GM23338 (cell line): ENCODE data around the gene OTOS. TPM values are rescaled to one million over a fixed set of nuclear protein-coding genes. Genes with fewer than 3 reads are reported as not detected.

Experiments
- ATAC-seq: fragments of 200-7000 bp; cut with Tn5 transposase; 3 replicates; pipeline ENCODE4 v1.9.1; 2020
- DNase-seq: peaks from one replicate; pipeline ENCODE4 v3.0.0-alpha.2; 2015; ENCODE audit warnings: low spot score
- H2AFZ ChIP-seq: fragments of 200-600 bp; sonication (generic); 2 replicates; pipeline ENCODE4 v1.8.0; 2016; ENCODE audit warnings: antibody characterized with exemption, mild to moderate bottlenecking, moderate library complexity
- H3F3A ChIP-seq: fragments of 200-600 bp; sonication (generic); replicated peaks from 2 replicates; pipeline ENCODE4 v1.8.0; 2017; ENCODE audit warnings: antibody characterized with exemption, mixed run types, low read depth
- H3K27ac ChIP-seq: fragments of 200-600 bp; sonication (generic); 2 replicates; pipeline ENCODE4 v1.6.1; 2016; ENCODE audit warnings: low read depth
- H3K27me3 ChIP-seq: fragments of 200-600 bp; sonication (generic); 2 replicates; pipeline ENCODE4 v1.8.0; 2016; ENCODE audit warnings: mild to moderate bottlenecking, mixed run types, moderate library complexity; ENCODE audit not compliant: insufficient read depth
- H3K36me3 ChIP-seq: fragments of 200-600 bp; sonication (generic); 2 replicates; pipeline ENCODE4 v1.8.0; 2016; ENCODE audit warnings: mild to moderate bottlenecking; ENCODE audit not compliant: insufficient read depth
- H3K4me1 ChIP-seq: fragments of 200-600 bp; sonication (generic); 2 replicates; pipeline ENCODE4 v1.8.0; 2016; ENCODE audit warnings: mild to moderate bottlenecking, moderate library complexity; ENCODE audit not compliant: insufficient read depth
- H3K4me2 ChIP-seq: fragments of 200-600 bp; sonication (generic); 2 replicates; pipeline ENCODE4 v1.7.1; 2017; ENCODE audit warnings: mixed run types
- H3K4me3 ChIP-seq: fragments of 200-600 bp; sonication (generic); 2 replicates; pipeline ENCODE4 v1.6.1; 2016; ENCODE audit warnings: mixed run types
- H3K79me2 ChIP-seq: fragments of 200-600 bp; sonication (generic); replicated peaks from 2 replicates; pipeline ENCODE4 v1.8.0; 2017; ENCODE audit warnings: mild to moderate bottlenecking; ENCODE audit not compliant: insufficient read depth
- H3K9me2 ChIP-seq: fragments of 200-600 bp; sonication (generic); 2 replicates; pipeline ENCODE4 v1.8.0; 2017; ENCODE audit not compliant: insufficient read depth
- H4K20me1 ChIP-seq: fragments of 200-600 bp; sonication (generic); replicated peaks from 2 replicates; pipeline ENCODE4 v1.8.0; 2017; ENCODE audit warnings: mild to moderate bottlenecking; ENCODE audit not compliant: insufficient read depth
- H3K27ac Mint-ChIP-seq: 2 replicates; pipeline ENCODE4 v1.8.0; 2020; ENCODE audit warnings: inconsistent platforms, mild to moderate bottlenecking, moderate library complexity, mixed read lengths
- H3K27me3 Mint-ChIP-seq: 3 replicates; pipeline ENCODE4 v1.8.0; 2022; ENCODE audit warnings: low read depth, mild to moderate bottlenecking, moderate library complexity, mixed read lengths, inconsistent platforms; ENCODE audit not compliant: insufficient read depth, poor library complexity
- H3K36me3 Mint-ChIP-seq: 3 replicates; pipeline ENCODE4 v1.8.0; 2021; ENCODE audit warnings: low read depth, mild to moderate bottlenecking, inconsistent platforms, moderate library complexity, mixed read lengths
- H3K4me1 Mint-ChIP-seq: 3 replicates; pipeline ENCODE4 v1.8.0; 2020; ENCODE audit warnings: mild to moderate bottlenecking, inconsistent platforms, mixed read lengths
- H3K4me3 Mint-ChIP-seq: 3 replicates; pipeline ENCODE4 v1.8.0; 2021; ENCODE audit warnings: moderate library complexity, mild to moderate bottlenecking, inconsistent platforms, mixed read lengths
- H3K9me3 Mint-ChIP-seq: 3 replicates; pipeline ENCODE4 v1.8.0; 2020; ENCODE audit warnings: moderate library complexity, mild to moderate bottlenecking, inconsistent platforms, mixed read lengths
- EZH2 ChIP-seq: fragments of 200-600 bp; sonication (generic); IDR thresholded peaks from one replicate; pipeline ENCODE4 v1.8.0; 2017; ENCODE audit warnings: antibody characterized with exemption, mild to moderate bottlenecking, low read depth; ENCODE audit not compliant: unreplicated experiment
- JUNB ChIP-seq: IDR thresholded peaks from one replicate; pipeline ENCODE4 v1.6.1; 2016; ENCODE audit warnings: antibody characterized with exemption; ENCODE audit not compliant: unreplicated experiment
- NANOG ChIP-seq: IDR thresholded peaks from 2 replicates; pipeline ENCODE4 v1.6.1; 2016; ENCODE audit warnings: antibody characterized with exemption, borderline replicate concordance
- POLR2AphosphoS5 ChIP-seq: IDR thresholded peaks from 2 replicates; pipeline ENCODE4 v1.6.1; 2016; ENCODE audit warnings: antibody characterized with exemption, low read depth
- ZNF331 ChIP-seq: fragments of 250-450 bp; sonication (Bioruptor Pico); IDR thresholded peaks from 2 replicates; pipeline ENCODE4 v1.5.0; 2020; ENCODE audit warnings: low read depth, mild to moderate bottlenecking, moderate library complexity
- ZNF462 ChIP-seq: fragments of 250-450 bp; sonication (Bioruptor Pico); IDR thresholded peaks from 2 replicates; pipeline ENCODE4 v1.5.0; 2020; ENCODE audit warnings: mild to moderate bottlenecking, moderate library complexity
- polyA plus RNA-seq: library from polyadenylated mRNA; unstranded; fragments of >200 nt; fragmentation: Nextera tagmentation; extraction: Ambion mirVana; gene quantifications from 2 replicates; pipeline ENCODE4 v1.2.1, GENCODE V29; 2016
- total RNA-seq: library from RNA; depleted of rRNA; stranded (reverse); fragments of >200 nt; shearing (Covaris generic); gene quantifications from 2 replicates; pipeline ENCODE4 v1.2.3, GENCODE V29; 2014
- TF ChIP-seq, protein P1 (sequence below), 2 experiments: fragments of 200-600 bp in 1 of 2; sonication (generic) in 1 of 2; conservative IDR thresholded peaks; 2 replicates each; pipeline versions ENCODE4 v1.5.1 to v1.6.1; 2016 to 2017; ENCODE audit warnings: antibody characterized with exemption in 2 of 2, low read depth in 2 of 2, mild to moderate bottlenecking in 2 of 2, moderate library complexity in 1 of 2

OTOS gene
- total and polyA plus RNA-seq, 2 experiments from 2014 or later = 0.40 TPM; not detected in 1

GRCh38 chr2:240143276-240143675 lies 2.8 kb upstream of the OTOS start (continued):
- TF ChIP-seq ZNF462 (no peak), JUNB (no peak)
- TF ChIP-seq, protein P1, sequence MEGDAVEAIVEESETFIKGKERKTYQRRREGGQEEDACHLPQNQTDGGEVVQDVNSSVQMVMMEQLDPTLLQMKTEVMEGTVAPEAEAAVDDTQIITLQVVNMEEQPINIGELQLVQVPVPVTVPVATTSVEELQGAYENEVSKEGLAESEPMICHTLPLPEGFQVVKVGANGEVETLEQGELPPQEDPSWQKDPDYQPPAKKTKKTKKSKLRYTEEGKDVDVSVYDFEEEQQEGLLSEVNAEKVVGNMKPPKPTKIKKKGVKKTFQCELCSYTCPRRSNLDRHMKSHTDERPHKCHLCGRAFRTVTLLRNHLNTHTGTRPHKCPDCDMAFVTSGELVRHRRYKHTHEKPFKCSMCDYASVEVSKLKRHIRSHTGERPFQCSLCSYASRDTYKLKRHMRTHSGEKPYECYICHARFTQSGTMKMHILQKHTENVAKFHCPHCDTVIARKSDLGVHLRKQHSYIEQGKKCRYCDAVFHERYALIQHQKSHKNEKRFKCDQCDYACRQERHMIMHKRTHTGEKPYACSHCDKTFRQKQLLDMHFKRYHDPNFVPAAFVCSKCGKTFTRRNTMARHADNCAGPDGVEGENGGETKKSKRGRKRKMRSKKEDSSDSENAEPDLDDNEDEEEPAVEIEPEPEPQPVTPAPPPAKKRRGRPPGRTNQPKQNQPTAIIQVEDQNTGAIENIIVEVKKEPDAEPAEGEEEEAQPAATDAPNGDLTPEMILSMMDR (conservative IDR thresholded peaks at IDR 0.05; ENCODE audit: low read depth in 2 of 2) = no peak

GRCh38 chr2:240142859-240143258 lies 2.4 kb upstream of the OTOS start:
- Histone ChIP-seq H3K4me2 (no peak overlapping the region), H3K36me3 (no peaks in the 10 kb centered on the region), H3K27ac (no peak overlapping the region), H3K4me1 (peaks cover 16% of the 10 kb centered on the region), H3K27me3 (no peaks in the 10 kb centered on the region), H3F3A (no peaks in the 10 kb centered on the region), H3K9me2 (no peaks in the 10 kb centered on the region), H4K20me1 (no peaks in the 10 kb centered on the region), H3K79me2 (no peaks in the 10 kb centered on the region), H3K4me3 (no peak overlapping the region), H2AFZ (no peak overlapping the region)
- no peaks in the 10 kb centered on the region for H3K36me3 Mint-ChIP-seq
- DNase-seq = no peak
- ATAC-seq = no peak
- H3K4me3 Mint-ChIP-seq = no peak overlapping the region
- peaks cover 20% of the 10 kb centered on the region for H3K4me1 Mint-ChIP-seq
- peaks cover 3% of the 10 kb centered on the region; the same call in 1 of the 3 replicates for H3K9me3 Mint-ChIP-seq
- H3K27me3 Mint-ChIP-seq = peaks cover 14% of the 10 kb centered on the region
- no peak overlapping the region for H3K27ac Mint-ChIP-seq
- TF ChIP-seq EZH2 (no peak), POLR2AphosphoS5 (no peak), NANOG (no peak), ZNF462 (no peak), ZNF331 (CRISPR knock-in tag) (no peak)
